Ovary (tissue), 9 donors: ENCODE results near the gene TANK. TPM values are rescaled to one million over a fixed set of nuclear protein-coding genes. Genes with fewer than 3 reads are reported as not detected.

Experiments used
- DNase-seq, 5 donors: peaks; one replicate each; pipeline ENCODE4 v3.0.0-alpha.2; 2019 to 2020
- H3K27ac ChIP-seq, 2 donors: fragments of 200-600 bp; one replicate each; pipeline versions ENCODE4 v1.5.1 to v1.8.0; 2019 to 2022
- H3K27me3 ChIP-seq: fragments of 200-600 bp; one replicate; pipeline ENCODE4 v1.8.0; 2022
- H3K36me3 ChIP-seq: fragments of 200-600 bp; sonication (generic); one replicate; pipeline ENCODE4 v1.5.1; 2019
- H3K4me1 ChIP-seq: one replicate; pipeline ENCODE4 v1.8.1; 2013; ENCODE audit warnings: mild to moderate bottlenecking, moderate library complexity; ENCODE audit not compliant: insufficient read depth
- H3K4me3 ChIP-seq: fragments of 200-600 bp; sonication (generic); one replicate; pipeline ENCODE4 v1.5.1; 2017
- H3K9me3 ChIP-seq, 2 donors: fragments of 200-600 bp in 1 of 2; sonication (generic) in 1 of 2; one replicate each; pipeline versions ENCODE4 v1.5.1 to v1.8.1; 2013 to 2019; ENCODE audit warnings: mild to moderate bottlenecking in 1 of 2, moderate library complexity in 1 of 2
- EP300 ChIP-seq: sonication (generic); formaldehyde crosslinking; IDR thresholded peaks from one replicate; pipeline ENCODE4 v1.6.1; 2017; ENCODE audit warnings: antibody characterized with exemption
- POLR2A ChIP-seq: fragments of 450-650 bp; IDR thresholded peaks from one replicate; pipeline ENCODE4 v1.6.1; 2017; ENCODE audit warnings: antibody characterized with exemption, mild to moderate bottlenecking, moderate library complexity
- WGBS, 3 donors: extraction: QIAGEN DNeasy Blood & Tissue Kit in 1 of 3; methylation state at CpG; one replicate each; pipeline versions ENCODE4 v1.1.5 to v1.1.7; 2013 to 2017; 5-methylcytosine and 5-hydroxymethylcytosine counted together
- intact Hi-C, 4 donors: fragments of 100-400 bp; cut with DNase I; formaldehyde crosslinking; loops; one replicate each; pipeline versions ENCODE4 v1.11.0 to v1.15.1; 2022 to 2023
- polyA plus RNA-seq, 2 donors: library from polyadenylated mRNA; stranded (reverse); fragments of 200-250 nt in 1 of 2; fragments of 350-450 nt in 1 of 2; fragmentation: Illumina TruSeq in 1 of 2; extraction: RNeasy Lipid Tissue Mini Kit (QIAGEN cat#74804) in 1 of 2; gene quantifications; one replicate each; pipeline ENCODE4 v1.2.3, GENCODE V29; 2013 to 2014
- total RNA-seq, 7 donors: library from RNA; depleted of rRNA in 2 of 7; stranded (reverse); fragments of >200 nt in 2 of 7; fragmentation: NEBNext Ultra II Directional in 3 of 7; extraction: Animal tissue kit (Norgen Biotek cat#: 25700) in 3 of 7; gene quantifications; one replicate each; pipeline versions ENCODE4 v1.1.0 to v1.2.4, GENCODE V29; 2016 to 2023
- TF ChIP-seq, protein P1 (sequence below), 3 donors: fragments of 450-650 bp in 2 of 3; fragments of 200-600 bp in 1 of 3; IDR thresholded peaks; one replicate each; pipeline versions ENCODE4 v1.5.1 to v1.8.0; 2016 to 2022; ENCODE audit warnings: antibody characterized with exemption in 3 of 3, mild to moderate bottlenecking in 1 of 3
- donor health status: DM: no; HTN: no; CAD: no; lungs with moderate emphysema.
- donor health status: DM: no; HTN: no; CAD: no.
- donor health status: Bipolar disorder and iron deficiency.
- donor health status: DM: yes; HTN: yes; CAD: no.
- donor health status: DM: no; HTN: no; CAD: no.
- donor health status: DM: yes; HTN: yes; CAD: no.

TANK gene
- total and polyA plus RNA-seq, 9 donors = 31.4 to 99.8 (median 52.2) TPM

DNA sequence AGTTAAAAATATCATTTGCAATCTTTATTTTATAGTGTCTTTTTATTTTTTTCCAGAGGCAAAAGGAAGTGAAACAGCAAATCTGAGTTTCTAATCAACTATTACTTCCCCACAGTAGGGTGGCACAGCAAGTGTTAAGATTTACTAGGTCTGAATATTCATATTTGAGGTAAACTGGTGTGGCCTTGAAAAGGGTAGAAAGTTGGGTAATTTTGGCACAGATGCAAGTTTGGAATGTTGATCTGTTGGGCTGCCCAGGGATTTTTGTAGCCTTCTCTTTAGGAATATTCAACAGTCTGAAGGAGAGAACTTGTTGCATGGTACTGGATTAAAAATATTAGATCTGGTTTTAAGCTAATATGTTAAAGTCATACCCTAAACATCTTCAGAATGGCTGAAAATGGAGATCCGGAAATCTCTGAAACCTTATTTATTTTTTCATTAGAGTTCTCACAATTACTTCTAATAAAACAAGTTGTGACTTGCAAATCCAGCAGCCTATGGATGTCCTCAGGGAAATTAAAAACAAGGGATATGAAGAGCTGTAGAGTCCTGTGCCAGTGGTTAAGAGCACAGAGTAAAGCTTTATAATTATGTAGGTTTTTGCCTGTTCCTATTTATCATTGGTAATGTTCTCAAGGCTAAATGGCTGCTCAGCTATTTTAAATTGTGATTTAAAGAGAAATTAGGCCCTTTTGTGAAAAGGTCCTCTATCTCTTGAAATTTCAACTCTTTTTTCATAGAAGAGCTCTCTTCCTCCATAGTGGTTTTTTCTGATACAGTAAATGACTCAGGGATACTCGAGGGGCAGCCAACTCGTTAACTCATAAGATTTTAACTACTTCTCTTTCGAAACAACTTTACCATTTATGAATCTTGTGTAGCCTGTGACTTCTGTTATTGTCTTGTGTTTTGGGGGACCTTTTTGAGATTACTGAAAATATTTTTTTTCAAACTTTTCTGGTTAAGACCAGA lies 11.0 kb downstream of the TANK start:
- H3K27ac ChIP-seq = no peak overlapping the region
- H3K36me3 ChIP-seq = no peaks in the 10 kb centered on the region
- no peak overlapping the region for H3K4me3 ChIP-seq
- WGBS, 3 donors = 52 to 66% (median 61%) methylated on average over 4 of the region's 4 CpGs
- H3K27me3 ChIP-seq = no peaks in the 10 kb centered on the region
- no peak for TF ChIP-seq EP300
- no peak for TF ChIP-seq POLR2A
- TF ChIP-seq, protein P1, sequence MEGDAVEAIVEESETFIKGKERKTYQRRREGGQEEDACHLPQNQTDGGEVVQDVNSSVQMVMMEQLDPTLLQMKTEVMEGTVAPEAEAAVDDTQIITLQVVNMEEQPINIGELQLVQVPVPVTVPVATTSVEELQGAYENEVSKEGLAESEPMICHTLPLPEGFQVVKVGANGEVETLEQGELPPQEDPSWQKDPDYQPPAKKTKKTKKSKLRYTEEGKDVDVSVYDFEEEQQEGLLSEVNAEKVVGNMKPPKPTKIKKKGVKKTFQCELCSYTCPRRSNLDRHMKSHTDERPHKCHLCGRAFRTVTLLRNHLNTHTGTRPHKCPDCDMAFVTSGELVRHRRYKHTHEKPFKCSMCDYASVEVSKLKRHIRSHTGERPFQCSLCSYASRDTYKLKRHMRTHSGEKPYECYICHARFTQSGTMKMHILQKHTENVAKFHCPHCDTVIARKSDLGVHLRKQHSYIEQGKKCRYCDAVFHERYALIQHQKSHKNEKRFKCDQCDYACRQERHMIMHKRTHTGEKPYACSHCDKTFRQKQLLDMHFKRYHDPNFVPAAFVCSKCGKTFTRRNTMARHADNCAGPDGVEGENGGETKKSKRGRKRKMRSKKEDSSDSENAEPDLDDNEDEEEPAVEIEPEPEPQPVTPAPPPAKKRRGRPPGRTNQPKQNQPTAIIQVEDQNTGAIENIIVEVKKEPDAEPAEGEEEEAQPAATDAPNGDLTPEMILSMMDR (IDR thresholded peaks at IDR 0.05) = no peak
- no peak for DNase-seq
- H3K9me3 ChIP-seq = no peaks in the 10 kb centered on the region
- intact Hi-C loops = no loop called here
- peaks cover 3% of the 10 kb centered on the region for H3K4me1 ChIP-seq

DNA sequence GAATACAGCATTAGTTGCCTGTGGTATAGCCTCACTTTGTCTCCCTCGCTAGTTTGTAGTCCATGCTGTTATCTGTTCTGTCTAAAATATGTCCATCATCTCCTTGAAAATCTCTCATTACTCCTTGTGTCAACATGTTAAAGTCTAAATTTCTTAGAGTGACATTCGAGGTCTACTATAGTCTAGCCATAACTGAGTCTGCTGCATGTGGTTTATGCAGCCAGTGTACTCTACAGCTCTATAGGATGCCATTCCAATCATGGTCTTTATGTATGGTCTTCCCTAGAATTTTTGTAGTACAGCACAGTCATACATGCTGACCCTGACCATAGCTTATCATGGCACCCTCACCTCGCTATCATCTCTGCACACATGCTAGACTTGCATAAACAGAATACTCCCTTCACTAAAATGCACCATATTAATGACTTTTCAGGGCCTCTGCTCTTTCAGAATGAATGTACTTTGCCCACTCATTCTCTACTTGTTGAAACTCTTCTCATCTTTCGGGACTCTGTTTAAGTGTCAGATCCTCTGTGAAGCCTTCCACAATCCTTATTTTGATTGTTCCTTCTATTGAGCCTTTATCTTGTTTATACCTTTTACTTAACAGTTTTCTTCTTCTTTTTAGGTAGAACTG lies 12.8 kb downstream of the TANK start:
- TF ChIP-seq POLR2A (no peak), EP300 (no peak)
- TF ChIP-seq, protein P1 (IDR thresholded peaks at IDR 0.05) = no peak
- intact Hi-C loops = no loop called here

DNA sequence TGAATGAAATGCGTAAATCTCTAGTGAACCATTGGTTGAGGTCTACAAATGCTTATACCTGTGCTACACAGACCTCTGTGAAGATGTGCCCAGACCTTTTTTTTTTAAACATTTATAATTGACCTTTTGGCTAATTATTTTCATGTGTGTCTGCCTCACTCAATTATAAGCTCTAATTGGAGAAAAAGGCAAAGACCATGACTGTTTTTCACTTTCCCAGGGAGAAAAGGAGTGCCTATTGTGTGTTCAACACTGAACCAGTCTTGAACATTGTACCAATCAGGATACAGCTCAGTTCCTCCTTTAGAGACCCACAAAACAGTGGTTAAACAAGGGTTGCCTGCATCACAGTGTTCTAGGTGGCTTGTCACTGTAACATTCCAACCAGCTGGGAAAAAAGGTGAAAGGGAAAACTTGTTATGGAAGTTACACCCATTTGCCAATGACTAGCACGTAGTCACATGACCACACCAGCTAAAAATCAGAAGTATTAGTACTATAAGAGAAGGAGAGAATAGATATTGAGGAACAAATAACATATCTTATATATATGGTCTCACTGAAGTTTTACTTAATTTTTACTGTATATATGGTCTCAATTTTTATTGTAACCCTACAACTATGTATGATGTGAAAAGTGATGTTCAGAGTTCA lies 13.4 kb downstream of the TANK start:
- H3K4me3 ChIP-seq = no peak overlapping the region
- DNase-seq = no peak
- 93 to 98% (median 98%) methylated on average over 2 of the region's 2 CpGs for WGBS, 3 donors
- no peaks in the 10 kb centered on the region for H3K9me3 ChIP-seq
- H3K27me3 ChIP-seq = no peaks in the 10 kb centered on the region
- H3K27ac ChIP-seq = no peak overlapping the region
- TF ChIP-seq EP300 (no peak), POLR2A (no peak)
- TF ChIP-seq, protein P1 (IDR thresholded peaks at IDR 0.05) = no peak
- H3K4me1 ChIP-seq = peaks cover 3% of the 10 kb centered on the region
- no peaks in the 10 kb centered on the region for H3K36me3 ChIP-seq
- intact Hi-C loops = no loop called here

More for the DNA sequence above, 12.8 kb downstream of the TANK start:
- H3K4me1 ChIP-seq = peaks cover 3% of the 10 kb centered on the region
- H3K36me3 ChIP-seq = no peaks in the 10 kb centered on the region
- H3K27me3 ChIP-seq = no peaks in the 10 kb centered on the region
- H3K27ac ChIP-seq = no peak overlapping the region
- WGBS, 3 donors = 93 to 98% (median 97%) methylated on average over 4 of the region's 4 CpGs
- DNase-seq = no peak
- H3K4me3 ChIP-seq = no peak overlapping the region
- H3K9me3 ChIP-seq = no peaks in the 10 kb centered on the region

DNA sequence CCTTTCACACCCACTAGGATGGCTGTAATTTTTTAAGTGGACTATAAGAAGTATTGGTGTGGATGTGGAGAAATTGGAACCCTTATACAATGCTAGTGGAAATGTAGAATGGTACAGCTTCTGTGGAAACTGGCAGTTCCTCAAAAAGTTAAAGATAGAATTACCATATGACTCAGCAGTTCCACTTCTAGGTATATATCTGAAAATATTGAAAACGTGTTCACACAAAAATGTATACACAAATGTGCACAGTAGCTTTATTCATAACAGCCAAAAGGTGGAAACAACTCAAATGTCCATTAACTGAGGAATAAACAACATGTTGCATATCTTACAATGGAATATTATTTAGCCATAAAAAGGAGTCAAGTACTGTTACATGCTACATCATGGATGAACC lies 17.7 kb downstream of the TANK start:
- 80 to 85% (median 81%) methylated on average over 1 of the region's 1 CpG for WGBS, 3 donors
- H3K4me1 ChIP-seq = peaks cover 1% of the 10 kb centered on the region
- DNase-seq = no peak
- H3K27ac ChIP-seq = no peak overlapping the region
- no peak for TF ChIP-seq EP300
- no peak for TF ChIP-seq POLR2A
- TF ChIP-seq, protein P1 (IDR thresholded peaks at IDR 0.05) = no peak
- H3K4me3 ChIP-seq = no peak overlapping the region
- H3K27me3 ChIP-seq = no peaks in the 10 kb centered on the region
- H3K9me3 ChIP-seq = no peaks in the 10 kb centered on the region
- intact Hi-C loops = no loop called here
- H3K36me3 ChIP-seq = no peaks in the 10 kb centered on the region
